ENCODE measurements around the gene LBP.
"Not testable (repeated sequence)": the region's sequence is repeated elsewhere in the genome, so short reads cannot be mapped to it uniquely, and the experiment has no call there.

LBP gene

DNA sequence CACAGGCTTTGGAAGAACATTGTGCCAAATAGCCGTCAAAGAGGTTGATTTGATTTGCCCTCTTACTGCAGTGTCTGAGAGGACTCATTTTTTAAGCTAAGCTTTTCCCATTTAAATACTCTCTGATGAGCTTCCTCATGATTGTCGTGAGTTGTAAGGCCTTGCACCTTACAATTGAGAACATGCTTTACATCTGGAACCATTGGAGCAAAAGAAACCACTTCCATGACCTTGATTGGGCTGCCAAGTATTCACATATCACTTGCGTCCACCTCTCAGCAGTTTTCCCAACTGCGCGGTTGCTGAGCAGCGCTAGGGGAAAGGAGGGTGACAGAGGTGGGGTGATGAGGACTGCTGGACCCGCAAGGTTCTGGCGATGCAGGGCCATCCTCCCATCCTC is 12.3 kb upstream of the LBP start:
- Mint-ChIP-seq H3K9me3 (peaks cover 11% of the 10 kb centered on the region), H3K27me3 (ENCODE audit: low read depth) (peaks cover 9% of the 10 kb centered on the region), H3K27ac (no peak overlapping the region), H3K4me1 (ENCODE audit: low read depth) (no peaks in the 10 kb centered on the region), H3K4me3 (no peak overlapping the region), H3K36me3 (ENCODE audit: low read depth) (no peaks in the 10 kb centered on the region)

DNA sequence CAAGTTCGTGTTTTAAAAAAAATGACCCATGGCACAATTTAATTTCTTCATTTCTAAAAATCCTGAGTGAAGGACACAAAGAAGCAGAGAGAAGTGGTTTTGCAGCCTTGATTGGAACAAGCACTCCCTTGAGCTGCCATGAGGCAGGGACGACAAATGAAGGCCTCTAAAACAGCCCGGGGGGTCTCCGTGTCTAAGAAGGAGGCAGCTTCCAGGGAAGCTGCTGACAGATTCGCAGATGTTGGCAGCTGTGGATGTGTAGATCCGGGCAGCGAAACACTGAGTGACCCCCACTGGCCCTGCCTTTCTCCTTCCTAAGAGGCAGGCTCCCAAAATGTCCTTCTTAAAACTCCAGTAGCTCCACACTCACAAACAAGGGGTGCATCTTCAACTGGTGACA is 9.6 kb upstream of the LBP start:
- no peak overlapping the region for H3K27ac Mint-ChIP-seq
- no peak overlapping the region for H3K4me3 Mint-ChIP-seq
- H3K27me3 Mint-ChIP-seq (ENCODE audit: low read depth), result peaks cover 9% of the 10 kb centered on the region
- H3K36me3 Mint-ChIP-seq (ENCODE audit: low read depth), result no peaks in the 10 kb centered on the region
- peaks cover 11% of the 10 kb centered on the region for H3K9me3 Mint-ChIP-seq
- no peaks in the 10 kb centered on the region for H3K4me1 Mint-ChIP-seq (ENCODE audit: low read depth)

DNA sequence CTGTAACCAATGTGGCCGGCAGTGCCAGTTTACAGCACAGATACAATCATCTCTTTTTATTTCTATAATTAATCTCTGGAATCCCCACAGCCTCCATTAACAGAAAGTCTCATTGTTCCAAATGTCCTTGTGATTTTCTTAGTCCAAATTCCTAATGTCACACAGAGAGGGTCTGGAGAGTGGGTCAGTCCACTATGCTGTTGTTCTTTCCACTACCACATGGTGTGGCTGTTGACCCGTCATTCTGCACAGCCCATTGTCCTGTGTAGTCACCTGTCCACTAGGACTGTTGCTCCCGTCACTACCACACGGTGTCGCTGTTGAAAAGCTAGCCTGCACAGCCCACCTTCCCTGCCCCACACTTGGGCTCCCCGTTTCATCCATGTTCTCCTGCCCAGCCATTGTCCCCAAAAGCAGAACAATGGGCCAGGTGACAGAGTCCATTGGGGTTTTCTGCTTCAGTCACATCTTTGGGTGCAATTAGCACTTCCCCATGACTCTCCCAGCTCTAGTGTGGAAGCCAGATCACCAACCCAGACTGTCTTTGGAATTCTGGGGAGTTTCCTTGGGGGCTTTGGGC is 8.6 kb upstream of the LBP start:
- H3K36me3 Mint-ChIP-seq (ENCODE audit: low read depth), result no peaks in the 10 kb centered on the region
- no peak overlapping the region for H3K4me3 Mint-ChIP-seq
- no peaks in the 10 kb centered on the region for H3K4me1 Mint-ChIP-seq (ENCODE audit: low read depth)
- no peak overlapping the region for H3K27ac Mint-ChIP-seq
- peaks cover 11% of the 10 kb centered on the region for H3K9me3 Mint-ChIP-seq
- H3K27me3 Mint-ChIP-seq (ENCODE audit: low read depth), result peaks cover 9% of the 10 kb centered on the region

DNA sequence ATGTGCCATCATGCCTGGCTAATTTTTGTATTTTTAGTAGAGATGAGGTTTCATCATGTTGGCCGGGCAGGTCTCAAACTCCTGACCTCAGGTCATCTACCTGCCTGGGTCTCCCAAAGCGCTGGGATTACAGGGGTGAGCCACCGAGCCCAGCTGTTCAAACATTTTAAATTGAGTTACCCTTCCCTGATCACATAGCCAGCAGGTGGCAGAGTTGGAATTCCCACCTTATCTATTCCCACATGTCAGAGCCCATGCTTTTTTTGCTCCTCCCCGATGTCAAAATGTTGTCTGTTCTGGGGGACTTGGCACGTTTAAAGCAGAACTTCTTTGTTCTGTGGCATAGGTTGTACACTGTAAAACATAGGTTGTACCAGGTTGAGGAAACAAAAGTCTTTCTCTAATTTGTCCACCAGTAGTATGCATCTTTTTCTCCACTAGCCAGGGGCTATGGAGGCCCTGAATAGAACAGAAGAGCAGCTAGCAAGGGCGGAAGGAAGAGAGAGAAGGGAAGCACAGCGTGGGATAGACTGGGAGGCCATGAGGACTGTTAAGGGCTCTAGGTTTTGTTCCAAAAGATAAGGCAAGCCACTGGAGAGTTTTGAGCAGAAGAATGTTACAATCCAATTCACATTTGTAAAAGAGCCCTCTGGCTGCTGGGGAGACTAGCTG is 7.3 kb upstream of the LBP start:
- Mint-ChIP-seq H3K4me1 (ENCODE audit: low read depth) (no peaks in the 10 kb centered on the region), H3K9me3 (peaks cover 11% of the 10 kb centered on the region), H3K27ac (no peak overlapping the region), H3K27me3 (ENCODE audit: low read depth) (peaks cover 9% of the 10 kb centered on the region), H3K4me3 (no peak overlapping the region), H3K36me3 (ENCODE audit: low read depth) (no peaks in the 10 kb centered on the region)

GRCh38 chr20:38339521-38339896 is 6.8 kb upstream of the LBP start:
- H3K27me3 Mint-ChIP-seq (ENCODE audit: low read depth); H3K4me3 Mint-ChIP-seq; H3K27ac Mint-ChIP-seq: not testable (repeated sequence)

DNA sequence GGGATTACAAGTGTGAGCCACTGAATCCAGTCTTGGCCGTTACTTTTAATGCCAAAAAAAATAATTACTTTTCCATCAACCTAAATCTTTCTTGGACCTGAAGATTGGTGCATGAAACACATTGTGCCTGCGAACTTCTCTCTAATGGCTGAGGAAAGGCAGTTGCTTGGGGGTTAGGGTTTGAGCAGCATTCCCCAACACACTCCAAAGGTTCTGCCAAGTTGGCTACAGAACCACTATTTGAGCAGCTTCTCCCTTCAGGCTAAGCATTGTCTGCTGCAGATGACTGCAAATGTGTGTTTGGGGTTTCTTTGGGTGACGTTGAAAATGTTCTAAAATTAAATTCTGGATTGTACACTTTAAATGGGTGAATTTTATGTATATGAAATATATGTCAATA is 6.3 kb upstream of the LBP start:
- Mint-ChIP-seq H3K27ac (no peak overlapping the region), H3K27me3 (ENCODE audit: low read depth) (peaks cover 9% of the 10 kb centered on the region)

More at GRCh38 chr20:38339521-38339896, 6.8 kb upstream of the LBP start:
- not testable (repeated sequence) for H3K4me1 Mint-ChIP-seq (ENCODE audit: low read depth); H3K36me3 Mint-ChIP-seq (ENCODE audit: low read depth)
- H3K9me3 Mint-ChIP-seq, result peaks cover 11% of the 10 kb centered on the region

DNA sequence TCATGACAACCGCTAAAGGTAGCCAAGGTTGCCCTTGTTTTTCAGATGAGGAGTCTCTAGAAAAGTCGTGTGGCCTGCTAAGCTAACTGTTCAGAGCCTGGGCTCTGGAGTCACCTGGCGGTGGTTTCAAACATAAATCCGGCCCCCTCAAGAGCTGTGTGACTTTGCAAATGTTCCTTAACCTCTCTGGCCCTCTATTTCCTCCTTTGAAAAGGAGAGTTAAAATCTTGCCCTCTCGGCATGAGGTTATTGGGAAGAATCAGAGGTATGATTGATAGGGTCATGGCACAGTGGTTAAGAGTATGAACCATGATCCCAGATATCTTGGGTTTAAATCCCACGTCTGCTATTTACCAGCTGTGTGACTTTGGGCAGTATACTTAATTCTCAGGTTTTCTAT is 5.6 kb upstream of the LBP start:
- Mint-ChIP-seq H3K4me3 (no peak overlapping the region), H3K36me3 (ENCODE audit: low read depth) (no peaks in the 10 kb centered on the region), H3K4me1 (ENCODE audit: low read depth) (no peaks in the 10 kb centered on the region), H3K27me3 (ENCODE audit: low read depth) (peaks cover 9% of the 10 kb centered on the region), H3K9me3 (peaks cover 11% of the 10 kb centered on the region), H3K27ac (no peak overlapping the region)

More for the DNA sequence above, 6.3 kb upstream of the LBP start:
- H3K4me3 Mint-ChIP-seq, result no peak overlapping the region
- peaks cover 11% of the 10 kb centered on the region for H3K9me3 Mint-ChIP-seq
- no peaks in the 10 kb centered on the region for H3K36me3 Mint-ChIP-seq (ENCODE audit: low read depth)
- no peaks in the 10 kb centered on the region for H3K4me1 Mint-ChIP-seq (ENCODE audit: low read depth)

- no peaks in the 10 kb centered on the region for H3K36me3 Mint-ChIP-seq (ENCODE audit: low read depth)
- no peak overlapping the region for H3K27ac Mint-ChIP-seq
Measured at GRCh38 chr20:38342216-38342615, 4.1 kb upstream of the LBP start.

GRCh38 chr20:38342713-38343310 is 3.5 kb upstream of the LBP start:
- H3K4me3 Mint-ChIP-seq, result no peak overlapping the region
- H3K9me3 Mint-ChIP-seq, result peaks cover 5% of the 10 kb centered on the region
- H3K36me3 Mint-ChIP-seq (ENCODE audit: low read depth), result no peaks in the 10 kb centered on the region
- peaks cover 4% of the 10 kb centered on the region for H3K27me3 Mint-ChIP-seq (ENCODE audit: low read depth)
- no peak overlapping the region for H3K27ac Mint-ChIP-seq
- H3K4me1 Mint-ChIP-seq (ENCODE audit: low read depth), result no peaks in the 10 kb centered on the region

More at GRCh38 chr20:38342216-38342615, 4.1 kb upstream of the LBP start:
- Mint-ChIP-seq H3K27me3 (ENCODE audit: low read depth) (peaks cover 5% of the 10 kb centered on the region), H3K4me1 (ENCODE audit: low read depth) (no peaks in the 10 kb centered on the region), H3K4me3 (no peak overlapping the region), H3K9me3 (peaks cover 8% of the 10 kb centered on the region)

DNA sequence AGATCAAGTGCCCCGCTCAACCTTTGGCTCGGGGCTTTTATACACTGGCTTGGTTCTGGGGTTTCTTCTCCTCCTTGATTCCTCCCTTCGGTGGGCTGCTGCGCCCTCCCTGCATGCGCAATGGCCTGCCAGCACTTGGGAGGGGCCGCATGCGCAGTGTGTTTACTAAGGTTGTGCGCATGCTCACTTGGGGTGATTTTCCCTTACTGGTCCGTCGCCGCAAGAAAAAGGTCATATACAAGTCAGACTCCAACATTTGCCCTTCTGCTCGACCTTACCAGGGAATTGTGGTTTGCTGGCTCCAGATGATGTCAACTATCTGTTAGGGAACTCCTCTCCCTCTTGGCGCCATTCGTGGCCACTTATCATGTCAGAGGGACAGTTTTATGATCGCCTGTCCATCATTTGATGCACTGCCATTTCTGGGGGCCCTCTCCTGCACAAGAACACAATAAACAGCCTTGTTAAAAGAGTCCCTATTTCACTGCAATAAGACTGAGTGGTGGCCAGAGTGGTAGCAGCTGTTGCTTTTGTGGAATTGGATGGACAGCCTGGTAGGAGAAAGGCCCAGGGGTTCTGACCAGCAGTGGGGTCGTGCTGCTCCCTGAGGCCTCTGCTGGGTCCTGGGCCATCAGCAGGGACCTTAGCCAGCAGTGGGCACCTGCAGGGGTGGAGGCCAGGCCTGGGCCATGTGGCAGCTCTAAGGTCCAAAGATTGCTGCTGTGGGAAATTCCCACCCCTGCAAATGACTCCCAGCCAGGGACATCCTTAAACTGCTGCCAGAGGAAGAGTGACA is 2.8 kb upstream of the LBP start:
- Mint-ChIP-seq H3K4me1 (ENCODE audit: low read depth) (no peaks in the 10 kb centered on the region), H3K27me3 (ENCODE audit: low read depth) (no peaks in the 10 kb centered on the region), H3K27ac (no peak overlapping the region), H3K4me3 (no peak overlapping the region), H3K9me3 (no peaks in the 10 kb centered on the region), H3K36me3 (ENCODE audit: low read depth) (no peaks in the 10 kb centered on the region)

DNA sequence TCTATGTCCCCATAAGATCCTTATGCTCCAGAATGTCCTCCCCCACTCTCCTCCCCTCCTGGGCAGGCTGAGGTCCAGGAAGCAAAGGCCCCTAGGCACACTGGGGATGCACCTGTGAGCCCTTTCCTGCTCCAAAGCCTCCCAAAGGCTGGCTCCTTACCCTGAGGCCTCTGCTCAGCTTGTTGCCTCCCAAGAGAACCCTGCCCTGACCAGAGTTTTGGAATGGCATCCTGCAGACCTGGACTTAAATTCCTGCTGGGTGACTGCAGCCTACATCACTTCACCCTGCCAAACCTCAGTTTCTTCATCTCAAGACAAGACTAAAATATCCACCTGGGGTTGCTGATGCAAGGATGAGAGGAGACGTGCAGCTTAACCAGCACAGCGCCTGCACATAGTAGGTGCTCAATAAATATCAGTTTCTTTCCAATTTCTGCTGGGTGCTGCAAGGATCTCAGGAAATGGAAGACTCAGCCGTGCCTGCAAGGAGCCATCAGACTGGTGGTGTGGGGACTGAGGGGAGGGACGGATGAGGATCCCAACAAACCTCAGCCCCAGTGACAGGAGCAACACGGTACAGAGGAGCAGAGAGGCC is 2.1 kb upstream of the LBP start:
- Mint-ChIP-seq H3K27ac (no peak overlapping the region), H3K4me3 (no peak overlapping the region), H3K4me1 (ENCODE audit: low read depth) (no peaks in the 10 kb centered on the region), H3K27me3 (ENCODE audit: low read depth) (no peaks in the 10 kb centered on the region), H3K9me3 (no peaks in the 10 kb centered on the region), H3K36me3 (ENCODE audit: low read depth) (no peaks in the 10 kb centered on the region)

GRCh38 chr20:38345643-38346042 is 639 bp upstream of the LBP start:
- H3K4me3 Mint-ChIP-seq, result no peak overlapping the region
- H3K9me3 Mint-ChIP-seq, result no peaks in the 10 kb centered on the region
- no peaks in the 10 kb centered on the region for H3K36me3 Mint-ChIP-seq (ENCODE audit: low read depth)
- no peaks in the 10 kb centered on the region for H3K27me3 Mint-ChIP-seq (ENCODE audit: low read depth)
- H3K4me1 Mint-ChIP-seq (ENCODE audit: low read depth), result no peaks in the 10 kb centered on the region
- H3K27ac Mint-ChIP-seq, result no peak overlapping the region

- no peaks in the 10 kb centered on the region for H3K9me3 Mint-ChIP-seq
- no peak overlapping the region for H3K27ac Mint-ChIP-seq
- no peaks in the 10 kb centered on the region for H3K27me3 Mint-ChIP-seq (ENCODE audit: low read depth)
- no peaks in the 10 kb centered on the region for H3K36me3 Mint-ChIP-seq (ENCODE audit: low read depth)
- H3K4me3 Mint-ChIP-seq, result no peak overlapping the region
- no peaks in the 10 kb centered on the region for H3K4me1 Mint-ChIP-seq (ENCODE audit: low read depth)
Measured at GRCh38 chr20:38346741-38347140, 459 bp downstream of the LBP start.

GRCh38 chr20:38349856-38350255 is 3.6 kb downstream of the LBP start:
- Mint-ChIP-seq H3K36me3 (ENCODE audit: low read depth) (no peaks in the 10 kb centered on the region), H3K27ac (no peak overlapping the region), H3K4me3 (no peak overlapping the region), H3K27me3 (ENCODE audit: low read depth) (no peaks in the 10 kb centered on the region), H3K9me3 (no peaks in the 10 kb centered on the region), H3K4me1 (ENCODE audit: low read depth) (no peaks in the 10 kb centered on the region)
